ENCODE data around the gene U2SURP. TPM values are rescaled to one million over a fixed set of nuclear protein-coding genes. Genes with fewer than 3 reads are reported as not detected.

Gene U2SURP
- total RNA-seq, 4 donors from 2014 or later: 43.2 to 63.7 (median 43.9) TPM

DNA sequence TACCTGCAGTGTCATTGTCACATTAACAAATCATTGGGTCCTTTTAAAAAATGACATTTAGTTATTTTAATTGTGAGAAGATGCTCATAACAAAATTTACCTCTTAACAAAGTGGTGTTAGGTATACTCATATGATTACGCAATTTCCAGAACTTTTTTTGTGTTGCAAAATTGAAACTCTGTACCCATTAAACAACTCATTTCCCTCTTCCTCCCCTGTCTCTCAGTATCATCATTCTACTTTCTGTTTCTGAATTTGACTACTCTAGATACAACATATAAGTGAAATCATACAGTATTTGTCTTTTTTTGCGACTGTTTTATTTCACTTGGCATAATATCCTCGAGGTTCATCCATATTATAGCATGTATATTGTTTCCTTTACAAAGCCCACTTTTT, 59.5 kb downstream of the U2SURP start:
- ATAC-seq (no peak), DNase-seq (no peak)
- TF ChIP-seq CTCF (IDR thresholded peaks at IDR 0.05 in 4 of 5, conservative IDR thresholded peaks at IDR 0.05 in 1 of 5) (no peak), POLR2A (IDR thresholded peaks at IDR 0.05) (no peak)
- Histone ChIP-seq H3K36me3 (peaks cover 0 to 12% of the 10 kb centered on the region in 2 donors), H3K27me3 (no peaks in the 10 kb centered on the region), H3K4me1 (no peaks in the 10 kb centered on the region), H3K4me3 (no peak overlapping the region), H3K9me3 (no peaks in the 10 kb centered on the region), H3K27ac (no peak overlapping the region)
- intact Hi-C loops (cut with DNase I; ENCODE audit: low total_unique reads): no loop called here
- in situ Hi-C loops (cut with MboI; ENCODE audit: low sequenced_read_pairs in 4 of 4): no loop called here

- Histone ChIP-seq H3K4me3 (no peak overlapping the region), H3K27ac (no peak overlapping the region), H3K36me3 (no peaks in the 10 kb centered on the region), H3K27me3 (no peaks in the 10 kb centered on the region), H3K4me1 (no peaks in the 10 kb centered on the region), H3K9me3 (no peaks in the 10 kb centered on the region)
- DNase-seq: no peak
- in situ Hi-C loops (cut with MboI; ENCODE audit: low sequenced_read_pairs in 4 of 4): no loop called here
- no peak for ATAC-seq
- TF ChIP-seq CTCF (IDR thresholded peaks at IDR 0.05 in 4 of 5, conservative IDR thresholded peaks at IDR 0.05 in 1 of 5): no peak
- TF ChIP-seq POLR2A (IDR thresholded peaks at IDR 0.05): no peak
- intact Hi-C loops (cut with DNase I; ENCODE audit: low total_unique reads): no loop called here
Observed at GRCh38 chr3:143063018-143063417, 61.6 kb downstream of the U2SURP start.

- TF ChIP-seq POLR2A (IDR thresholded peaks at IDR 0.05): no peak
- no peak for TF ChIP-seq CTCF (IDR thresholded peaks at IDR 0.05 in 4 of 5, conservative IDR thresholded peaks at IDR 0.05 in 1 of 5)
- in situ Hi-C loops (cut with MboI; ENCODE audit: low sequenced_read_pairs in 4 of 4) (no loop called here), intact Hi-C loops (cut with DNase I; ENCODE audit: low total_unique reads) (no loop called here)
- H3K9me3 ChIP-seq: no peaks in the 10 kb centered on the region
- ATAC-seq (no peak), DNase-seq (no peak)
- no peak overlapping the region for H3K4me3 ChIP-seq
- no peak overlapping the region for H3K27ac ChIP-seq
- no peaks in the 10 kb centered on the region for H3K4me1 ChIP-seq
- no peaks in the 10 kb centered on the region for H3K36me3 ChIP-seq
- H3K27me3 ChIP-seq: no peaks in the 10 kb centered on the region
Observed at GRCh38 chr3:143064777-143065176, 63.4 kb downstream of the U2SURP start.

- Histone ChIP-seq H3K4me3 (no peak overlapping the region), H3K9me3 (no peaks in the 10 kb centered on the region), H3K27ac (no peak overlapping the region), H3K36me3 (no peaks in the 10 kb centered on the region), H3K27me3 (no peaks in the 10 kb centered on the region), H3K4me1 (no peaks in the 10 kb centered on the region)
- TF ChIP-seq POLR2A (IDR thresholded peaks at IDR 0.05) (no peak), CTCF (IDR thresholded peaks at IDR 0.05 in 4 of 5, conservative IDR thresholded peaks at IDR 0.05 in 1 of 5) (no peak)
- ATAC-seq: no peak
- intact Hi-C loops (cut with DNase I; ENCODE audit: low total_unique reads): no loop called here
- no peak for DNase-seq
- in situ Hi-C loops (cut with MboI; ENCODE audit: low sequenced_read_pairs in 4 of 4): no loop called here
Observed at GRCh38 chr3:143065364-143065763, 64.0 kb downstream of the U2SURP start.

DNA sequence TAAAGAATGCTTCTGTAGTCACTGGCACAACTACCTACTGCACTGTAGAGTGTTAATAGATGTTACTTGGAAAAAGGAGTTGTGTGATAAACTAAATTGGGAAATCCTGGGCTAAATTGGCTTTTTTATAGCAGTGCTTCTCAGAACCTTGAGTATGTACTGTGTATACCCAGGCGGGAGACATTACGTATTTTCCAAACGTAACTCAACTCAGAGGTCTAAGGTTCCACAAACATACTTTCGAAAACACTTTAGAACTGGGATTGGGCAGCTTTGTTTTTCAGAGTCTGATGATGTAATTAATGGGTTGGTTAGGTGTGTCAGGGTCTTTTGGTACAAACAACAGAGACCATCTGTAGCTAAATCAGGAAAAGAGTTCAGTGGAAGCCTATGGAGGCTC, 64.7 kb downstream of the U2SURP start:
- no peak overlapping the region for H3K27ac ChIP-seq
- ATAC-seq: no peak
- in situ Hi-C loops (cut with MboI; ENCODE audit: low sequenced_read_pairs in 4 of 4): no loop called here

More for the DNA sequence above, 64.7 kb downstream of the U2SURP start:
- TF ChIP-seq POLR2A (IDR thresholded peaks at IDR 0.05): no peak
- Histone ChIP-seq H3K9me3 (no peaks in the 10 kb centered on the region), H3K27me3 (no peaks in the 10 kb centered on the region), H3K4me3 (no peak overlapping the region), H3K36me3 (no peaks in the 10 kb centered on the region), H3K4me1 (no peaks in the 10 kb centered on the region)
- intact Hi-C loops (cut with DNase I; ENCODE audit: low total_unique reads): no loop called here
- no peak for DNase-seq
